Testis (tissue), 3 donors: ENCODE data around the gene DHFR. TPM values are rescaled to one million over a fixed set of nuclear protein-coding genes. Genes with fewer than 3 reads are reported as not detected.
A peak's percentile ranks its signal among the peaks of the same experiment; 100 is the strongest.

Experiments used
- DNase-seq: peaks from one replicate; pipeline ENCODE4 v3.0.0-alpha.2; 2019
- H3K27ac ChIP-seq, 2 donors: fragments of 200-600 bp; sonication (generic); one replicate each; pipeline ENCODE4 v1.5.1; 2019
- H3K27me3 ChIP-seq: fragments of 200-600 bp; sonication (generic); one replicate; pipeline ENCODE4 v1.5.1; 2019
- H3K36me3 ChIP-seq: fragments of 200-600 bp; sonication (generic); one replicate; pipeline ENCODE4 v1.5.1; 2017; ENCODE audit warnings: low read depth; ENCODE audit errors: missing control alignments
- H3K4me1 ChIP-seq: fragments of 200-600 bp; sonication (generic); one replicate; pipeline ENCODE4 v1.5.1; 2019
- H3K4me3 ChIP-seq, 2 donors: fragments of 200-600 bp; sonication (generic); one replicate each; pipeline ENCODE4 v1.5.1; 2017 to 2019
- H3K9me3 ChIP-seq: fragments of 200-600 bp; sonication (generic); one replicate; pipeline ENCODE4 v1.5.1; 2017
- POLR2A ChIP-seq: fragments of 450-650 bp; IDR thresholded peaks from one replicate; pipeline ENCODE4 v1.6.1; 2017; ENCODE audit warnings: antibody characterized with exemption, mild to moderate bottlenecking, moderate library complexity
- WGBS, 2 donors: methylation state at CpG; one replicate each; pipeline ENCODE4 v1.1.5; 2018; 5-methylcytosine and 5-hydroxymethylcytosine counted together
- intact Hi-C: fragments of 100-400 bp; cut with DNase I; formaldehyde crosslinking; loops from one replicate; pipeline ENCODE4 v1.15.1; 2023; ENCODE audit warnings: low total_unique reads
- polyA plus RNA-seq: library from polyadenylated mRNA; stranded (reverse); fragments of 350-450 nt; fragmentation: Illumina TruSeq; extraction: RNeasy Lipid Tissue Mini Kit (QIAGEN cat#74804); gene quantifications from one replicate; pipeline ENCODE4 v1.2.3, GENCODE V29; 2014; ENCODE audit warnings: low read depth, low replicate concordance; ENCODE audit not compliant: insufficient read depth
- total RNA-seq, 2 donors: library from RNA; depleted of rRNA; stranded (reverse); fragments of >200 nt; gene quantifications; one replicate each; pipeline ENCODE4 v1.2.3, GENCODE V29; 2016
- TF ChIP-seq, protein P1 (sequence below), 3 experiments: fragments of 450-650 bp in 2 of 3; fragments of 200-600 bp in 1 of 3; sonication (generic) in 1 of 3; IDR thresholded peaks; one replicate each; pipeline ENCODE4 v1.5.1; 2016 to 2019; ENCODE audit warnings: antibody characterized with exemption in 3 of 3, mild to moderate bottlenecking in 2 of 3, moderate library complexity in 1 of 3

Gene DHFR
- total and polyA plus RNA-seq, 3 donors from 2014 or later = 16.8 to 35.2 (median 18.0) TPM

DNA sequence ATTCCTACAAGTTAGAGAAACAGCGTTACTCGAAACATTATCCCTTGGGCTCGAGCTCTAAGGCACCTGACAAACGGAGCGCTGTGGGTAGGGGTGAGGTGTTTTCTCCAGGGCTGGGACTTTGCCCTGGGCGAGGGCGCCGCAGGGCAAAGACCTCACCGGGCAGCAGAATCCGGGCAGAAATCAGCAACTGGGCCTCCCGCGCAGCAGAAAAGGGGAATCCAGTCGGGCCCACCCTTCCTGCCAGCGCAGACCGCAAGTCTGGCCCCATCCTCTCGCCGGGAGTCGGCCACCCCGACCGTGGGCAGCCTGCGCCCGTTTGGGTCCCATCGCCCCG is 761 bp downstream of the DHFR start:
- intact Hi-C loops = no loop called here
- Histone ChIP-seq H3K4me3 (peak overlapping the region; percentile 81 to 92), H3K9me3 (no peaks in the 10 kb centered on the region), H3K36me3 (no peaks in the 10 kb centered on the region), H3K27me3 (no peaks in the 10 kb centered on the region), H3K4me1 (peaks cover 12% of the 10 kb centered on the region), H3K27ac (no peak overlapping the region)
- TF ChIP-seq POLR2A = no peak
- TF ChIP-seq, protein P1, sequence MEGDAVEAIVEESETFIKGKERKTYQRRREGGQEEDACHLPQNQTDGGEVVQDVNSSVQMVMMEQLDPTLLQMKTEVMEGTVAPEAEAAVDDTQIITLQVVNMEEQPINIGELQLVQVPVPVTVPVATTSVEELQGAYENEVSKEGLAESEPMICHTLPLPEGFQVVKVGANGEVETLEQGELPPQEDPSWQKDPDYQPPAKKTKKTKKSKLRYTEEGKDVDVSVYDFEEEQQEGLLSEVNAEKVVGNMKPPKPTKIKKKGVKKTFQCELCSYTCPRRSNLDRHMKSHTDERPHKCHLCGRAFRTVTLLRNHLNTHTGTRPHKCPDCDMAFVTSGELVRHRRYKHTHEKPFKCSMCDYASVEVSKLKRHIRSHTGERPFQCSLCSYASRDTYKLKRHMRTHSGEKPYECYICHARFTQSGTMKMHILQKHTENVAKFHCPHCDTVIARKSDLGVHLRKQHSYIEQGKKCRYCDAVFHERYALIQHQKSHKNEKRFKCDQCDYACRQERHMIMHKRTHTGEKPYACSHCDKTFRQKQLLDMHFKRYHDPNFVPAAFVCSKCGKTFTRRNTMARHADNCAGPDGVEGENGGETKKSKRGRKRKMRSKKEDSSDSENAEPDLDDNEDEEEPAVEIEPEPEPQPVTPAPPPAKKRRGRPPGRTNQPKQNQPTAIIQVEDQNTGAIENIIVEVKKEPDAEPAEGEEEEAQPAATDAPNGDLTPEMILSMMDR (IDR thresholded peaks at IDR 0.05) = no peak
- no peak for DNase-seq
- WGBS, 2 donors = 1 to 2% methylated on average over 19 to 20 of the region's 24 CpGs

DNA sequence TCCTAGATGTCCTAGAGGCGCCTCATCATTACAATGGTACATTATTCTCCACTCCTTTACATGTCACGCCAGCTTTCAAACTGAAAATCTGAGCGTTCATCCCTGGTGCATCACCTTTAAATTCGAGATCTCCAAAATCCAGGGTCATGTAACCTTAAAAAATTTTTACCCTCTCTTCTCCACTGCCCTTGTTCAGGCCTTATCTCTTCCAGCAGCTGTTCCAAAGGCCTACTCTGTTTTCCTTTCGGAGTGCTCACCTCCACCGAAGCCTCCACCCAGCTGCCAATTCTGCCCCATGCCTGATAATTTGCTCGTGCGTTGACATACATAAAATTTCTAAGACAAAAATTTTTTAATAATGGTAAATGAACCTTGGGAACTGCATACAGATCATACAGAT is 1.3 kb downstream of the DHFR start:
- Histone ChIP-seq H3K36me3 (no peaks in the 10 kb centered on the region), H3K4me3 (peak overlapping the region; percentile 81 to 92), H3K27ac (no peak overlapping the region), H3K4me1 (peaks cover 12% of the 10 kb centered on the region), H3K9me3 (no peaks in the 10 kb centered on the region), H3K27me3 (no peaks in the 10 kb centered on the region)
- DNase-seq = no peak
- intact Hi-C loops = no loop called here
- WGBS, 2 donors = 39 to 46% methylated on average over 7 to 8 of the region's 8 CpGs
- TF ChIP-seq, protein P1 (IDR thresholded peaks at IDR 0.05) = no peak
- no peak for TF ChIP-seq POLR2A

DNA sequence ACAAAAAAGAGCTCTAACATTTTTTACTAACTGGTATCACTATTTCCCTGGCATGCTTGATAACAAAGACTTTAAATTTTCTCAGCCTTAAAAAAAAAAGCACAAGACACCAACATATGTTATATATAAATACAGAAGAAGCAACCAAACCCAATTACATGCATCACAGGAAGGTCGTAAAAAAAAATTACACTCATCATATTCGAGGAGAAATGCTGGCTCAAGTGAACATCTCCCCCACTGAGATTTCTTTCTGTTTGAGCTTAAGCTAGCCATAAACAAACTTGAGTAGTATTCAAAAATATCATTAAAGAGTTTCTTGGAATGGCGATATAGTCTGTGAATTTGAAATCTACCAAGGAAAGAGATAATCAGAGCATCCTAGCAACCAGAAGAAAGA is 7.9 kb downstream of the DHFR start:
- Histone ChIP-seq H3K27ac (no peak overlapping the region), H3K9me3 (no peaks in the 10 kb centered on the region), H3K4me3 (no peak overlapping the region), H3K36me3 (no peaks in the 10 kb centered on the region), H3K27me3 (no peaks in the 10 kb centered on the region), H3K4me1 (no peaks in the 10 kb centered on the region)
- no peak for TF ChIP-seq POLR2A
- TF ChIP-seq, protein P1 (IDR thresholded peaks at IDR 0.05) = no peak
- intact Hi-C loops = no loop called here
- WGBS, 2 donors = 73 to 80% methylated on average over 3 of the region's 3 CpGs
- DNase-seq = no peak

DNA sequence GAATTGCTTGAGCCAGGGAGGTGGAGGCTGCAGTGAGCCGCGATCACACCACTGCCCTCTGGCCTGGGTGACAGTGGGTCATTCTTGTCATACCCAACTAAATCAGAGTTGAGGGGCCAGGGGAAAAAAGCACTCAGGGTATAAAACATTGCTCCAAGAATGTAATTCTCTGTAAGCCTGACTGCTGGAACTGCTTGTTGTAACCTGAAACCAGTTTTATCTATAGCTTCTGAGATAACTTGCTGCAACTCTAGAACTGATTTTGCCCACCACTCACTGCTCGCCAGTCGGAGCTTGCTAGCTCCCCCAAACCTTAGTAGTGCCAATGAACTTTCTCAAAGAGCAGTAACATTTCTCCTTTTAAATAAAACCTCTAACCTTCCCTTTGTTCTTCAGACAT is 9.9 kb downstream of the DHFR start:
- intact Hi-C loops = no loop called here
- WGBS, 2 donors = 73 to 83% methylated on average over 4 of the region's 4 CpGs
- TF ChIP-seq, protein P1 (IDR thresholded peaks at IDR 0.05) = no peak
- TF ChIP-seq POLR2A = no peak
- H3K9me3 ChIP-seq = no peaks in the 10 kb centered on the region
- H3K4me1 ChIP-seq = no peaks in the 10 kb centered on the region
- no peak for DNase-seq
- H3K27ac ChIP-seq = no peak overlapping the region
- no peak overlapping the region for H3K4me3 ChIP-seq
- H3K27me3 ChIP-seq = no peaks in the 10 kb centered on the region
- no peaks in the 10 kb centered on the region for H3K36me3 ChIP-seq

DNA sequence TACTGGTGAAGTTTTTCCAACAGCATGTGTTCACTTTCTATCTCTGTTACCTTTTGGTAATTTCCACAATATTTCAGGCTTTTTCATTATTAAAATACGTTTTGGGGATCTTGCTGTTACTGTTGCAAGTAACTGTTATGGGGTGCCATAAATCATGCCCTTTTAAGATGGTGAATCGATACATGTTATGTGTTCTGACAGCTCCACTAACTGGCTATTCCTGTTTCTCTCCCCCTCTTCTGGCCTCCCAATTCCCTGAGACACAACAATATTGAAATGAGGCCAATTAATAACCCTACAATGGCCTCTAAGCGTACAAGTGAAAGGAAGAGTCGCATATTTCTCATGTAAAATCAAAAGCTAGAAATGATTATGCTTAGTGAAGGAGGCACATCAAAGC is 13.4 kb downstream of the DHFR start:
- 90 to 92% methylated on average over 4 of the region's 4 CpGs for WGBS, 2 donors
- intact Hi-C loops = no loop called here
- TF ChIP-seq, protein P1 (IDR thresholded peaks at IDR 0.05) = no peak
- TF ChIP-seq POLR2A = no peak
- Histone ChIP-seq H3K9me3 (no peaks in the 10 kb centered on the region), H3K36me3 (no peaks in the 10 kb centered on the region), H3K27ac (no peak overlapping the region), H3K27me3 (no peaks in the 10 kb centered on the region), H3K4me1 (no peaks in the 10 kb centered on the region), H3K4me3 (no peak overlapping the region)
- no peak for DNase-seq
